ENCODE measurements around the gene HTATIP2. TPM values are rescaled to one million over a fixed set of nuclear protein-coding genes. Genes with fewer than 3 reads are reported as not detected.

Gene HTATIP2
- total RNA-seq, 4 donors from 2014 or later, result 27.7 to 56.4 (median 49.8) TPM

DNA sequence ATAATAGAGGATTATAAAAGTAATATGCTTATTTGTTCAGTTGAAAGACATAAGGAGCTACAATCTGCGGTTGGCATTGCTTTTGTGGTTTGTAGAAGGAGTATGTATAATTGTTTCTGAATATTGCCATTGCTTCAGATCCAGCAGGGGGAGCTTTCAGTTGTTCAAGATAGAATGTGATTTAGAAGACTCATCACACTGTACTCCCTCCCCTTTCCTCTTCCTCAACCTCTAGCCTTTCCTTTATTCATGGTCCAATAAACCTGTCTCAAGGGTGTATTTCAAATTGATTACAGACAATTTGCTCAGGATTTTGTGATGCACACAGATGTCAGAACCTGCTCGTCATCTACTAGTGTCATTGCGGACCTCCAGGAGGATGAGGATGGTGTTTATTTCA, 33.8 kb downstream of the HTATIP2 start:
- H3K36me3 ChIP-seq, result peaks cover 0 to 86% of the 10 kb centered on the region in 2 donors
- no peaks in the 10 kb centered on the region for H3K27me3 ChIP-seq
- ATAC-seq, result no peak
- H3K9me3 ChIP-seq, result no peaks in the 10 kb centered on the region
- no peaks in the 10 kb centered on the region for H3K4me1 ChIP-seq
- 55 to 74% methylated on average over 1 to 2 of the region's 3 CpGs for WGBS, 2 donors (ENCODE audit: low coverage in 1 of 2)
- H3K4me3 ChIP-seq, result no peak overlapping the region
- no peak for TF ChIP-seq POLR2A (IDR thresholded peaks at IDR 0.05)
- TF ChIP-seq, protein P1, sequence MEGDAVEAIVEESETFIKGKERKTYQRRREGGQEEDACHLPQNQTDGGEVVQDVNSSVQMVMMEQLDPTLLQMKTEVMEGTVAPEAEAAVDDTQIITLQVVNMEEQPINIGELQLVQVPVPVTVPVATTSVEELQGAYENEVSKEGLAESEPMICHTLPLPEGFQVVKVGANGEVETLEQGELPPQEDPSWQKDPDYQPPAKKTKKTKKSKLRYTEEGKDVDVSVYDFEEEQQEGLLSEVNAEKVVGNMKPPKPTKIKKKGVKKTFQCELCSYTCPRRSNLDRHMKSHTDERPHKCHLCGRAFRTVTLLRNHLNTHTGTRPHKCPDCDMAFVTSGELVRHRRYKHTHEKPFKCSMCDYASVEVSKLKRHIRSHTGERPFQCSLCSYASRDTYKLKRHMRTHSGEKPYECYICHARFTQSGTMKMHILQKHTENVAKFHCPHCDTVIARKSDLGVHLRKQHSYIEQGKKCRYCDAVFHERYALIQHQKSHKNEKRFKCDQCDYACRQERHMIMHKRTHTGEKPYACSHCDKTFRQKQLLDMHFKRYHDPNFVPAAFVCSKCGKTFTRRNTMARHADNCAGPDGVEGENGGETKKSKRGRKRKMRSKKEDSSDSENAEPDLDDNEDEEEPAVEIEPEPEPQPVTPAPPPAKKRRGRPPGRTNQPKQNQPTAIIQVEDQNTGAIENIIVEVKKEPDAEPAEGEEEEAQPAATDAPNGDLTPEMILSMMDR (IDR thresholded peaks at IDR 0.05), result peak in 3 of 4 experiments; percentile 6 to 37 (median 23)
- H3K27ac ChIP-seq, result no peak overlapping the region

DNA sequence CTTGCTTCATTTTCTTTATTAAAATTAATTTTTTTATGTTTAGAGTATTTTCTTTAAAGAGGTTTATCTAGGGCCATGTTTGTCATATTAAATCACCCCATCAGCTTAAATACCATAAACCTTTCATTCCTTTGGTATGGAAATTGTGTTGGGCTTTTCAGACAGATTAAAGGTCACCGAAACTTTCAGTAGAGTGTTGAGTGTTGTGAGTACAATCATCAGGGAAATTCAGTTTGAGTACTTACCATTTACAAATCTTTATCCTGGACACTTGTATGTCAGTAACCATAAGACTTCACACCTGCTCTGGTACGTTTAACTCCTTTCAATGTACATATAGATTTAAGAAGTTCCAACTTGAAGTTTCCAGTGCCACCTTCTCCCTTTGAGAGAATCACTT, 36.0 kb downstream of the HTATIP2 start:
- no peak for ATAC-seq
- no peaks in the 10 kb centered on the region for H3K9me3 ChIP-seq
- H3K4me1 ChIP-seq, result no peaks in the 10 kb centered on the region
- 69 to 85% methylated on average over 2 of the region's 2 CpGs for WGBS, 2 donors (ENCODE audit: low coverage in 1 of 2)
- TF ChIP-seq POLR2A (IDR thresholded peaks at IDR 0.05) (no peak), EP300 (IDR thresholded peaks at IDR 0.05) (no peak), POLR2AphosphoS5 (IDR thresholded peaks at IDR 0.05) (no peak)
- TF ChIP-seq, protein P1 (IDR thresholded peaks at IDR 0.05), result no peak
- no peak overlapping the region for H3K4me3 ChIP-seq
- H3K36me3 ChIP-seq, result peaks cover 0 to 88% of the 10 kb centered on the region in 2 donors
- no peaks in the 10 kb centered on the region for H3K27me3 ChIP-seq
- H3K27ac ChIP-seq, result no peak overlapping the region

DNA sequence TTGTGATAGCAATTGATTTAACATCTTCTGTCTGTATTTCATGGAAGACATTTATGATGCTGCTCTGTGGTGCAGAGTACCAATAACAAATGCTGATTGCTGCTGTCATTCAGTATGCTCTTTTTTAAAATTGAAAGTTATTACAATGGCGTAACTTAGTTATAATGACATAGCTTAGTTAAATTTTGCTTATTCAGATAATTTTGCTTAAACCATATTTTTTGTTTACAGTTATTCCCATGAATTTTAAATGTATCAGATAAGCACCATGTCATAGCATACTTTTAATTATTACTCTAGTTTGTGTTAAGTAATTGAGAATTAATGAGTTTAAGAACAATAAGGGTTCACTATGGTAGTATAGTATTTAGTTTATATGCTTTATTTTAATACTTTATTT, 39.5 kb downstream of the HTATIP2 start:
- no peak for ATAC-seq
- 88 to 100% methylated on average over 1 of the region's 1 CpG for WGBS, 2 donors (ENCODE audit: low coverage in 1 of 2)
- Histone ChIP-seq H3K27me3 (no peaks in the 10 kb centered on the region), H3K27ac (no peak overlapping the region), H3K4me1 (no peaks in the 10 kb centered on the region), H3K36me3 (peaks cover 0 to 88% of the 10 kb centered on the region in 2 donors), H3K9me3 (no peaks in the 10 kb centered on the region), H3K4me3 (no peak overlapping the region)
- TF ChIP-seq EP300 (IDR thresholded peaks at IDR 0.05) (no peak), POLR2AphosphoS5 (IDR thresholded peaks at IDR 0.05) (no peak)

DNA sequence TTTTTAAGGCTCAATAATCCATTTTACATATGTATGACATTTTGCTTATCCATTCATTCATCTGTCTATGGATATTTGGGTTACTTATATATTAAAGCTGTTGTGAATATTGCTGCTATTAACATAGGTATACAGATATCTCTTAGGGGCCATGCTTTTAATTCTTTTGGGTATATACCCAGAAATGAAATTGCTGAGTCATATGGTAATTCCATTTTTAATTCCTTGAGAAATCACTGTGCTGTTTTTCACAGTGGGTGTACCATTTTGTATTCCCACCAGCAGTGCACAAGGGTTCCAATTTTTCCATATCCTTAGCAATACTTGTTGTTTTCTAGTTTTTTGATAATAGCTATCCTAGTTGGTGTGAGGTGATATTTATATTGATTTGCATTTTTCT, 43.0 kb downstream of the HTATIP2 start:
- no peak for ATAC-seq

DNA sequence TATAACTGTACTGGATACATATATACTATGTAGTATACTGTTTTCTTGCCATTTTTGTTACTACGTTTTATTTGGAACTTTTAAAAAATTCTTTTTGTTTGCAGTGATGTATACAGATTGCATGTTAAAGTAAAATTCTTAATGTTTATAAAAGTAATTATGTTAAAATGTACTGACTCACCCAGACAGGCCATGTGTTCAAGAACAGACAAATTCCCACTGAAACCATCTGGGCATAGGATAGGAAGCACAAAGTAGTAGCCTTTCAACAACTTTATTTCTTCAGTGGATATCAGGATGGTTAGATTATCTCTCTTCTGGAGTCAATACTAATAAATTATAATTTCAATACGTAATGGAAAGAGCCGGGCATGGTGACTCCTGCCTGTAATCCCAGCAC, 43.8 kb downstream of the HTATIP2 start:
- Histone ChIP-seq H3K4me1 (no peaks in the 10 kb centered on the region), H3K27me3 (no peaks in the 10 kb centered on the region), H3K9me3 (no peaks in the 10 kb centered on the region), H3K4me3 (no peak overlapping the region), H3K36me3 (peaks cover 3 to 81% of the 10 kb centered on the region in 2 donors), H3K27ac (no peak overlapping the region)
- TF ChIP-seq EP300 (IDR thresholded peaks at IDR 0.05) (no peak), POLR2A (IDR thresholded peaks at IDR 0.05) (no peak), POLR2AphosphoS5 (IDR thresholded peaks at IDR 0.05) (no peak)
- TF ChIP-seq, protein P1 (IDR thresholded peaks at IDR 0.05), result no peak
- ATAC-seq, result no peak
- 62 to 65% methylated on average over 3 of the region's 3 CpGs for WGBS, 2 donors (ENCODE audit: low coverage in 1 of 2)

More for the DNA sequence above, 43.0 kb downstream of the HTATIP2 start:
- Histone ChIP-seq H3K36me3 (peaks cover 3 to 89% of the 10 kb centered on the region in 2 donors), H3K4me1 (no peaks in the 10 kb centered on the region), H3K27ac (no peak overlapping the region), H3K4me3 (no peak overlapping the region), H3K9me3 (no peaks in the 10 kb centered on the region), H3K27me3 (no peaks in the 10 kb centered on the region)
- TF ChIP-seq POLR2AphosphoS5 (IDR thresholded peaks at IDR 0.05) (no peak), POLR2A (IDR thresholded peaks at IDR 0.05) (no peak), EP300 (IDR thresholded peaks at IDR 0.05) (no peak)
- TF ChIP-seq, protein P1 (IDR thresholded peaks at IDR 0.05), result no peak
